Measurements from ENCODE around the gene CDK19. TPM values are rescaled to one million over a fixed set of nuclear protein-coding genes. Genes with fewer than 3 reads are reported as not detected.

The CDK19 gene
- total and polyA plus RNA-seq, 2 of the 13 experiments (the other 11 are each of a cell fraction or from before 2014, with no cell fraction given) = 13.4 to 27.0 TPM

- no peak for TF ChIP-seq FOXK1 (CRISPR knock-in tag; IDR thresholded peaks at IDR 0.05; ENCODE audit: borderline replicate concordance, low read depth)
- peak; percentile 91 for TF ChIP-seq TBX2 (CRISPR knock-in tag; IDR thresholded peaks at IDR 0.05; ENCODE audit: borderline replicate concordance)
- no peak for TF ChIP-seq ONECUT2 (CRISPR knock-in tag; IDR thresholded peaks at IDR 0.05)
- TF ChIP-seq THAP7 (CRISPR knock-in tag; IDR thresholded peaks at IDR 0.05) = no peak
- TF ChIP-seq TCF7L2 (IDR thresholded peaks at IDR 0.05; ENCODE audit: low read depth, low read length) = no peak
- peak; percentile 83 for TF ChIP-seq HNF4A (CRISPR knock-in tag; IDR thresholded peaks at IDR 0.05)
- TF ChIP-seq, protein P1, sequence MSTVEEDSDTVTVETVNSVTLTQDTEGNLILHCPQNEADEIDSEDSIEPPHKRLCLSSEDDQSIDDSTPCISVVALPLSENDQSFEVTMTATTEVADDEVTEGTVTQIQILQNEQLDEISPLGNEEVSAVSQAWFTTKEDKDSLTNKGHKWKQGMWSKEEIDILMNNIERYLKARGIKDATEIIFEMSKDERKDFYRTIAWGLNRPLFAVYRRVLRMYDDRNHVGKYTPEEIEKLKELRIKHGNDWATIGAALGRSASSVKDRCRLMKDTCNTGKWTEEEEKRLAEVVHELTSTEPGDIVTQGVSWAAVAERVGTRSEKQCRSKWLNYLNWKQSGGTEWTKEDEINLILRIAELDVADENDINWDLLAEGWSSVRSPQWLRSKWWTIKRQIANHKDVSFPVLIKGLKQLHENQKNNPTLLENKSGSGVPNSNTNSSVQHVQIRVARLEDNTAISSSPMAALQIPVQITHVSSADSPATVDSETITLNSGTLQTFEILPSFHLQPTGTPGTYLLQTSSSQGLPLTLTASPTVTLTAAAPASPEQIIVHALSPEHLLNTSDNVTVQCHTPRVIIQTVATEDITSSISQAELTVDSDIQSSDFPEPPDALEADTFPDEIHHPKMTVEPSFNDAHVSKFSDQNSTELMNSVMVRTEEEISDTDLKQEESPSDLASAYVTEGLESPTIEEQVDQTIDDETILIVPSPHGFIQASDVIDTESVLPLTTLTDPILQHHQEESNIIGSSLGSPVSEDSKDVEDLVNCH (CRISPR knock-in tag; IDR thresholded peaks at IDR 0.05) = no peak
- no peak for TF ChIP-seq MTA3 (CRISPR knock-in tag; IDR thresholded peaks at IDR 0.05)
- TF ChIP-seq, protein P2, sequence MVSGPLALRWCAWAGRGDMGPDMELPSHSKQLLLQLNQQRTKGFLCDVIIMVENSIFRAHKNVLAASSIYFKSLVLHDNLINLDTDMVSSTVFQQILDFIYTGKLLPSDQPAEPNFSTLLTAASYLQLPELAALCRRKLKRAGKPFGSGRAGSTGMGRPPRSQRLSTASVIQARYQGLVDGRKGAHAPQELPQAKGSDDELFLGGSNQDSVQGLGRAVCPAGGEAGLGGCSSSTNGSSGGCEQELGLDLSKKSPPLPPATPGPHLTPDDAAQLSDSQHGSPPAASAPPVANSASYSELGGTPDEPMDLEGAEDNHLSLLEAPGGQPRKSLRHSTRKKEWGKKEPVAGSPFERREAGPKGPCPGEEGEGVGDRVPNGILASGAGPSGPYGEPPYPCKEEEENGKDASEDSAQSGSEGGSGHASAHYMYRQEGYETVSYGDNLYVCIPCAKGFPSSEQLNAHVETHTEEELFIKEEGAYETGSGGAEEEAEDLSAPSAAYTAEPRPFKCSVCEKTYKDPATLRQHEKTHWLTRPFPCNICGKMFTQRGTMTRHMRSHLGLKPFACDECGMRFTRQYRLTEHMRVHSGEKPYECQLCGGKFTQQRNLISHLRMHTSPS (CRISPR knock-in tag; IDR thresholded peaks at IDR 0.05; ENCODE audit: low read depth) = 0 out of 2 replicates have a peak, but pooled peaks have one; percentile 35
- TF ChIP-seq ZNF550 (CRISPR knock-in tag; IDR thresholded peaks at IDR 0.05; ENCODE audit: borderline replicate concordance) = no peak
- TF ChIP-seq TARDBP (CRISPR knock-in tag; IDR thresholded peaks at IDR 0.05) = peak; percentile 67
- no peak for TF ChIP-seq ZNF782 (CRISPR knock-in tag; IDR thresholded peaks at IDR 0.05; ENCODE audit: borderline replicate concordance)
- TF ChIP-seq, protein P3, sequence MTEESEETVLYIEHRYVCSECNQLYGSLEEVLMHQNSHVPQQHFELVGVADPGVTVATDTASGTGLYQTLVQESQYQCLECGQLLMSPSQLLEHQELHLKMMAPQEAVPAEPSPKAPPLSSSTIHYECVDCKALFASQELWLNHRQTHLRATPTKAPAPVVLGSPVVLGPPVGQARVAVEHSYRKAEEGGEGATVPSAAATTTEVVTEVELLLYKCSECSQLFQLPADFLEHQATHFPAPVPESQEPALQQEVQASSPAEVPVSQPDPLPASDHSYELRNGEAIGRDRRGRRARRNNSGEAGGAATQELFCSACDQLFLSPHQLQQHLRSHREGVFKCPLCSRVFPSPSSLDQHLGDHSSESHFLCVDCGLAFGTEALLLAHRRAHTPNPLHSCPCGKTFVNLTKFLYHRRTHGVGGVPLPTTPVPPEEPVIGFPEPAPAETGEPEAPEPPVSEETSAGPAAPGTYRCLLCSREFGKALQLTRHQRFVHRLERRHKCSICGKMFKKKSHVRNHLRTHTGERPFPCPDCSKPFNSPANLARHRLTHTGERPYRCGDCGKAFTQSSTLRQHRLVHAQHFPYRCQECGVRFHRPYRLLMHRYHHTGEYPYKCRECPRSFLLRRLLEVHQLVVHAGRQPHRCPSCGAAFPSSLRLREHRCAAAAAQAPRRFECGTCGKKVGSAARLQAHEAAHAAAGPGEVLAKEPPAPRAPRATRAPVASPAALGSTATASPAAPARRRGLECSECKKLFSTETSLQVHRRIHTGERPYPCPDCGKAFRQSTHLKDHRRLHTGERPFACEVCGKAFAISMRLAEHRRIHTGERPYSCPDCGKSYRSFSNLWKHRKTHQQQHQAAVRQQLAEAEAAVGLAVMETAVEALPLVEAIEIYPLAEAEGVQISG (CRISPR knock-in tag; IDR thresholded peaks at IDR 0.05) = peak; percentile 65
- peak; percentile 79; the same call in 1 of the 2 replicates for TF ChIP-seq ZNF232 (CRISPR knock-in tag; IDR thresholded peaks at IDR 0.05; ENCODE audit: borderline replicate concordance)
- no peak for TF ChIP-seq ZNF513 (CRISPR knock-in tag; conservative IDR thresholded peaks at IDR 0.05)
- TF ChIP-seq ZFX (CRISPR knock-in tag; IDR thresholded peaks at IDR 0.05; ENCODE audit: low read depth) = peak; percentile 58
- no peak for TF ChIP-seq ZNF138 (CRISPR knock-in tag; IDR thresholded peaks at IDR 0.05; ENCODE audit: low read depth)
- no peak for TF ChIP-seq ZNF207 (IDR thresholded peaks at IDR 0.05; ENCODE audit: borderline replicate concordance)
These were observed 248.7 kb downstream of the CDK19 start (continued) for GRCh38 chr6:110566346-110567125.

All from HepG2 (cell line).